GM18867 (cell line): ENCODE data around the gene C1GALT1.

Source experiments
- ATAC-seq: cut with Tn5 transposase; IDR thresholded peaks from one replicate; pipeline ENCODE4 v1.9.1; 2021; ENCODE audit warnings: mild to moderate bottlenecking, moderate library complexity; ENCODE audit not compliant: unreplicated experiment

Gene C1GALT1

GRCh38 chr7:7265081-7266075 is 83.0 kb downstream of the C1GALT1 start:
- ATAC-seq = no peak

GRCh38 chr7:7266257-7266881 is 84.0 kb downstream of the C1GALT1 start:
- no peak for ATAC-seq

- ATAC-seq = no peak
Measured at GRCh38 chr7:7271094-7271874, 88.9 kb downstream of the C1GALT1 start.

- ATAC-seq = no peak
Measured at GRCh38 chr7:7272294-7272693, 90.0 kb downstream of the C1GALT1 start.

- no peak for ATAC-seq
Measured at GRCh38 chr7:7274782-7275181, 92.4 kb downstream of the C1GALT1 start.

GRCh38 chr7:7276161-7276560 is 93.8 kb downstream of the C1GALT1 start:
- no peak for ATAC-seq

GRCh38 chr7:7290429-7291122 is 108.2 kb downstream of the C1GALT1 start:
- ATAC-seq = no peak

GRCh38 chr7:7292085-7292484 is 109.7 kb downstream of the C1GALT1 start:
- ATAC-seq = no peak

GRCh38 chr7:7292608-7293007 is 110.3 kb downstream of the C1GALT1 start:
- no peak for ATAC-seq

- ATAC-seq = no peak
Measured at GRCh38 chr7:7293092-7293491, 110.7 kb downstream of the C1GALT1 start.

- ATAC-seq = no peak
Measured at GRCh38 chr7:7294911-7295310, 112.6 kb downstream of the C1GALT1 start.
